H9 (cell line): Measurements from ENCODE around the gene FCRLA. TPM values are rescaled to one million over a fixed set of nuclear protein-coding genes. Genes with fewer than 3 reads are reported as not detected.

Source experiments
- DNase-seq: peaks from one replicate; pipeline ENCODE4 v3.0.0-alpha.2; 2017
- H2AFZ ChIP-seq: one replicate; pipeline ENCODE4 v1.6.1; 2013; ENCODE audit warnings: mild to moderate bottlenecking, low read length, control low read depth, moderate library complexity
- H2AK5ac ChIP-seq: 2 replicates; pipeline ENCODE4 v1.6.1; 2013; ENCODE audit warnings: low read length, control low read depth, mixed read lengths; ENCODE audit not compliant: insufficient read length
- H2BK120ac ChIP-seq: one replicate; pipeline ENCODE4 v1.6.1; 2013; ENCODE audit warnings: low read depth, mild to moderate bottlenecking, low read length, control low read depth, inconsistent platforms; ENCODE audit not compliant: poor library complexity, severe bottlenecking
- H2BK12ac ChIP-seq: 2 replicates; pipeline ENCODE4 v1.6.1; 2013; ENCODE audit warnings: low read length, control low read depth, mixed read lengths, low read depth; ENCODE audit not compliant: insufficient read length
- H2BK15ac ChIP-seq: 2 replicates; pipeline ENCODE4 v1.6.1; 2013; ENCODE audit warnings: low read depth, low read length, control low read depth
- H2BK20ac ChIP-seq: one replicate; pipeline ENCODE4 v1.6.1; 2013; ENCODE audit warnings: low read depth, mild to moderate bottlenecking, low read length, control low read depth, inconsistent platforms; ENCODE audit not compliant: poor library complexity, severe bottlenecking
- H2BK5ac ChIP-seq: 2 replicates; pipeline ENCODE4 v1.6.1; 2013; ENCODE audit warnings: low read length, control low read depth, mixed read lengths; ENCODE audit not compliant: insufficient read length
- H3K14ac ChIP-seq: 2 replicates; pipeline ENCODE4 v1.6.1; 2013; ENCODE audit warnings: low read length, control low read depth; ENCODE audit not compliant: insufficient read depth
- H3K18ac ChIP-seq: 2 replicates; pipeline ENCODE4 v1.6.1; 2013; ENCODE audit warnings: low read depth, mild to moderate bottlenecking, mixed read lengths, low read length, control low read depth; ENCODE audit not compliant: insufficient read length
- H3K23ac ChIP-seq: 2 replicates; pipeline ENCODE4 v1.6.1; 2013; ENCODE audit warnings: low read length, control low read depth, mixed read lengths, low read depth; ENCODE audit not compliant: insufficient read length
- H3K23me2 ChIP-seq: 2 replicates; pipeline ENCODE4 v1.6.1; 2013; ENCODE audit warnings: low read depth, mild to moderate bottlenecking, mixed read lengths, low read length, control low read depth; ENCODE audit not compliant: insufficient read length, poor library complexity, severe bottlenecking
- H3K27ac ChIP-seq: 2 replicates; pipeline ENCODE4 v1.5.1; 2013; ENCODE audit warnings: low read length, control low read depth, mixed read lengths, low read depth; ENCODE audit not compliant: insufficient read length
- H3K27me3 ChIP-seq: 2 replicates; pipeline ENCODE4 v1.6.1; 2013; ENCODE audit warnings: low read length, control low read depth, inconsistent platforms; ENCODE audit not compliant: insufficient read depth
- H3K4ac ChIP-seq: 2 replicates; pipeline ENCODE4 v1.6.1; 2013; ENCODE audit warnings: low read depth, mild to moderate bottlenecking, control low read depth, inconsistent platforms, low read length, moderate library complexity
- H3K4me1 ChIP-seq: 2 replicates; pipeline ENCODE4 v1.6.1; 2013; ENCODE audit warnings: low read length, control low read depth, inconsistent platforms; ENCODE audit not compliant: insufficient read depth
- H3K4me2 ChIP-seq: 2 replicates; pipeline ENCODE4 v1.6.1; 2013; ENCODE audit warnings: low read length, control low read depth, mixed read lengths; ENCODE audit not compliant: insufficient read length, insufficient read depth
- H3K56ac ChIP-seq: 2 replicates; pipeline ENCODE4 v1.6.1; 2013; ENCODE audit warnings: low read depth, mild to moderate bottlenecking, mixed read lengths, low read length, control low read depth; ENCODE audit not compliant: insufficient read length
- H3K79me1 ChIP-seq: 2 replicates; pipeline ENCODE4 v1.6.1; 2013; ENCODE audit warnings: low read depth, mild to moderate bottlenecking, moderate library complexity, low read length, control low read depth, inconsistent platforms; ENCODE audit not compliant: insufficient read depth, poor library complexity, severe bottlenecking
- H3K79me2 ChIP-seq: 2 replicates; pipeline ENCODE4 v1.6.1; 2013; ENCODE audit warnings: low read length, control low read depth, inconsistent platforms; ENCODE audit not compliant: insufficient read depth
- H3K9ac ChIP-seq: 2 replicates; pipeline ENCODE4 v1.6.1; 2013; ENCODE audit warnings: low read length, control low read depth, mixed read lengths; ENCODE audit not compliant: insufficient read length; ENCODE audit errors: extremely low read depth
- H3K9me3 ChIP-seq: one replicate; pipeline ENCODE4 v1.6.1; 2013; ENCODE audit warnings: low read depth, low read length, inconsistent platforms; ENCODE audit not compliant: control insufficient read depth
- H3T11ph ChIP-seq: one replicate; pipeline ENCODE4 v1.6.1; 2013; ENCODE audit warnings: mild to moderate bottlenecking, low read length, control low read depth, inconsistent platforms
- H4K20me1 ChIP-seq: one replicate; pipeline ENCODE4 v1.6.1; 2013; ENCODE audit not compliant: control insufficient read depth, insufficient read length, insufficient read depth
- H4K5ac ChIP-seq: 2 replicates; pipeline ENCODE4 v1.6.1; 2013; ENCODE audit warnings: low read depth, mild to moderate bottlenecking, mixed read lengths, low read length, control low read depth; ENCODE audit not compliant: insufficient read length
- H4K8ac ChIP-seq: replicated peaks from 2 replicates; pipeline ENCODE4 v1.6.1; 2013; ENCODE audit warnings: low read length, control low read depth, mixed read lengths, low read depth; ENCODE audit not compliant: insufficient read length
- H4K91ac ChIP-seq: 2 replicates; pipeline ENCODE4 v1.6.1; 2013; ENCODE audit warnings: low read depth, mild to moderate bottlenecking, moderate library complexity, mixed read lengths, low read length, control low read depth; ENCODE audit not compliant: insufficient read length
- H3K27ac Mint-ChIP-seq, 3 experiments: 2 replicates in 2 of 3; 3 replicates in 1 of 3; pipeline ENCODE4 v1.8.0; 2020 to 2021; ENCODE audit warnings: mixed read lengths in 3 of 3, mild to moderate bottlenecking in 1 of 3, moderate library complexity in 1 of 3
- H3K27me3 Mint-ChIP-seq: 2 replicates; pipeline ENCODE4 v1.8.0; 2021; ENCODE audit warnings: low read depth, mild to moderate bottlenecking, moderate library complexity, mixed read lengths
- H3K36me3 Mint-ChIP-seq, 3 experiments: 2 replicates in 2 of 3; 3 replicates in 1 of 3; pipeline ENCODE4 v1.8.0; 2020 to 2021; ENCODE audit warnings: low read depth in 3 of 3, mixed read lengths in 3 of 3; ENCODE audit not compliant: insufficient read depth in 1 of 3
- H3K4me1 Mint-ChIP-seq, 2 experiments: 2 replicates each; pipeline ENCODE4 v1.8.0; 2020; ENCODE audit warnings: mixed read lengths in 2 of 2
- H3K4me3 Mint-ChIP-seq, 2 experiments: 2 replicates in 1 of 2; 3 replicates in 1 of 2; pipeline ENCODE4 v1.8.0; 2020 to 2021; ENCODE audit warnings: mild to moderate bottlenecking in 2 of 2, mixed read lengths in 2 of 2, moderate library complexity in 1 of 2
- H3K9me3 Mint-ChIP-seq, 2 experiments: 2 replicates in 1 of 2; 3 replicates in 1 of 2; pipeline ENCODE4 v1.8.0; 2020; ENCODE audit warnings: mild to moderate bottlenecking in 2 of 2, mixed read lengths in 2 of 2, moderate library complexity in 1 of 2
- CTCF ChIP-seq: fragments of 200-600 bp; sonication (generic); conservative IDR thresholded peaks from 3 replicates; pipeline ENCODE4 v1.8.0; 2021; ENCODE audit warnings: antibody characterized with exemption, mild to moderate bottlenecking
- WGBS: extraction: QIAGEN DNeasy Blood & Tissue Kit; methylation state at CpG from one replicate; pipeline ENCODE4 v1.1.7; 2013; ENCODE audit warnings: missing lambda C conversion rate, low lambda C conversion rate, mixed read lengths; ENCODE audit not compliant: insufficient read length; ENCODE audit errors: extremely low coverage; 5-methylcytosine and 5-hydroxymethylcytosine counted together
- total RNA-seq: library from RNA; stranded (reverse); gene quantifications from 2 replicates; pipeline ENCODE4 v1.2.1, GENCODE V29; 2021

FCRLA gene
- total RNA-seq, 1 experiment from 2014 or later, result not detected

DNA sequence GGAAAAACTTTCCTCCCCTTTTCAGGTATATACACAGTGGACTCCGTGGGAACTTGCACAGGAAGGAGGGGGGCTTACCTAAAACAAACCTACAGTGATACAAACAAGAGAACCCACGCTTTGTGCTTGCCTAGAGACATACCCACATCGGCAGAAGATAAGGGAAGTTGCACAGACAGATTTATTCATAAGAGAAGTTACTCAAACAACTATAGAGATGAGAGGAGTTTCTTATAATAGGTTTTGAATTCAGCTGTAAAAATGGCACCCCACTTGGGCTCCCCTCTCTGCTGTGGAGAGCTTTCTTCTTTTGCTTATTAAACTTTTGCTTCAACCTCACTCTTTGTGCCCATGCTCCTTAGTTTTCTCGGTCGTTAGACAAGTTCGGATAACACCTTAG lies 40.8 kb downstream of the FCRLA start:
- WGBS, result no CpG with 5 or more reads among the region's 6 CpGs
- peaks cover 0 to 5% of the 10 kb centered on the region in 2 experiments; a peak in 1 of 5 replicates for H3K9me3 Mint-ChIP-seq
- peaks cover 20% of the 10 kb centered on the region for H3K27me3 Mint-ChIP-seq

More for the DNA sequence above, 40.8 kb downstream of the FCRLA start:
- H3K4me1 Mint-ChIP-seq, result peaks cover 6 to 13% of the 10 kb centered on the region in 2 experiments
- no peaks in the 10 kb centered on the region for H3K4me1 ChIP-seq
- H3K9me3 ChIP-seq, result no peaks in the 10 kb centered on the region
- no peak overlapping the region for H2BK5ac ChIP-seq
- no peak overlapping the region for H4K91ac ChIP-seq
- no peak overlapping the region for H2BK15ac ChIP-seq
- no peak overlapping the region for H3T11ph ChIP-seq
- no peak overlapping the region for H3K9ac ChIP-seq
- DNase-seq, result no peak
- H3K4me2 ChIP-seq, result no peak overlapping the region
- no peak overlapping the region for H3K18ac ChIP-seq
- H3K79me1 ChIP-seq, result peaks cover 3% of the 10 kb centered on the region
- H3K4me3 Mint-ChIP-seq, result no peak overlapping the region
- H3K14ac ChIP-seq, result no peak overlapping the region
- no peak overlapping the region for H4K5ac ChIP-seq
- no peaks in the 10 kb centered on the region for H4K20me1 ChIP-seq
- no peaks in the 10 kb centered on the region for H3K79me2 ChIP-seq
- H3K4ac ChIP-seq, result no peak overlapping the region
- H3K27me3 ChIP-seq, result no peaks in the 10 kb centered on the region
- H3K56ac ChIP-seq, result no peak overlapping the region
- H2AK5ac ChIP-seq, result no peak overlapping the region
- H3K23me2 ChIP-seq, result no peaks in the 10 kb centered on the region
- H4K8ac ChIP-seq, result no peak overlapping the region
- no peak overlapping the region for H2AFZ ChIP-seq
- no peak for TF ChIP-seq CTCF
- peaks cover 10 to 24% (median 21%) of the 10 kb centered on the region in 3 experiments; a peak in 6 of 7 replicates for H3K36me3 Mint-ChIP-seq
- H3K27ac ChIP-seq, result no peak overlapping the region
- no peak overlapping the region for H2BK120ac ChIP-seq
- H3K23ac ChIP-seq, result no peak overlapping the region
- no peak overlapping the region for H3K27ac Mint-ChIP-seq
- no peak overlapping the region for H2BK12ac ChIP-seq
- H2BK20ac ChIP-seq, result no peak overlapping the region
